Measurements from ENCODE around the gene LAMA3. TPM values are rescaled to one million over a fixed set of nuclear protein-coding genes. Genes with fewer than 3 reads are reported as not detected.

Gene LAMA3
- total RNA-seq, 2 donors from 2014 or later = 5.0 to 6.4 TPM

DNA sequence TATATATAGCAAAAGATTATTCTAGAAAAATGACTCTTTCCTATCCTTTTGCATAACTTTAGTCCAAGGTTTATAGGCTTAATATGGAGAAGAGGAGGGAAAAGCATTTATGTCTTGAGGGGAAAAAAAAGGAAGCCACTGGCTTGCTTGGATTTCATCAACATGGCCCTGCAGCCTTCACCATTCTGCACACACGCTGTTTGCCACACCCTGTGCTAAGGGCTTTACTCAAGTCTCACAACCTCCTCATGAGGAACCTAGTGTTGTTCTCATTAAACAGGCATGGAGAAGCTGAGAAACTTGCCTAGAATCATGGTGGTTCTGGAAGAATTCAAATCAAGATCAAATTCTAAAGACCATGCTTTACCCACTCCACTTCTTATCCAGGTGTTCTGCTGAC, 208.0 kb downstream of the LAMA3 start:
- no peaks in the 10 kb centered on the region for H3K4me1 ChIP-seq
- H3K4me3 ChIP-seq = no peak overlapping the region
- H3K27me3 ChIP-seq = no peaks in the 10 kb centered on the region
- no peaks in the 10 kb centered on the region for H3K36me3 ChIP-seq
- TF ChIP-seq, protein P1, sequence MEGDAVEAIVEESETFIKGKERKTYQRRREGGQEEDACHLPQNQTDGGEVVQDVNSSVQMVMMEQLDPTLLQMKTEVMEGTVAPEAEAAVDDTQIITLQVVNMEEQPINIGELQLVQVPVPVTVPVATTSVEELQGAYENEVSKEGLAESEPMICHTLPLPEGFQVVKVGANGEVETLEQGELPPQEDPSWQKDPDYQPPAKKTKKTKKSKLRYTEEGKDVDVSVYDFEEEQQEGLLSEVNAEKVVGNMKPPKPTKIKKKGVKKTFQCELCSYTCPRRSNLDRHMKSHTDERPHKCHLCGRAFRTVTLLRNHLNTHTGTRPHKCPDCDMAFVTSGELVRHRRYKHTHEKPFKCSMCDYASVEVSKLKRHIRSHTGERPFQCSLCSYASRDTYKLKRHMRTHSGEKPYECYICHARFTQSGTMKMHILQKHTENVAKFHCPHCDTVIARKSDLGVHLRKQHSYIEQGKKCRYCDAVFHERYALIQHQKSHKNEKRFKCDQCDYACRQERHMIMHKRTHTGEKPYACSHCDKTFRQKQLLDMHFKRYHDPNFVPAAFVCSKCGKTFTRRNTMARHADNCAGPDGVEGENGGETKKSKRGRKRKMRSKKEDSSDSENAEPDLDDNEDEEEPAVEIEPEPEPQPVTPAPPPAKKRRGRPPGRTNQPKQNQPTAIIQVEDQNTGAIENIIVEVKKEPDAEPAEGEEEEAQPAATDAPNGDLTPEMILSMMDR (IDR thresholded peaks at IDR 0.05) = no peak
- H3K27ac ChIP-seq = no peak overlapping the region
- H3K9me3 ChIP-seq = no peaks in the 10 kb centered on the region
- no peak for DNase-seq (ENCODE audit: low spot score)

DNA sequence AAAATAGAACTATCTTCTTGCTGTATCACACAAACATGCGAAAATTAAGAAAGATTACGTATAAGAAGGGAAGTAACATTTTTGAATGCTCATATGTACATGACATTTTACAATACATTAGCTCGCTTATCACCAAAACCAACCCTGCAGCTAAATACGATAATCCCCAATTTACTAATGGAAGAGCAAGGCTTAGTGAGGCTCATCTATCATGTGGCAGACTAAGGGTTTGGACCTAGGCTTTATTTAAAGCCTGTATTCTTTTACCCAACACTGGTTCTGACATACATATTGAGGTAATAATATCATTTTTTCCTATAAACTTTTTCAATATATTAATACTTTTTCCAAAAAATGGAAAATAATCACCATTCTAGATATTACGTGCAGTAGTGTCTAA, 208.5 kb downstream of the LAMA3 start:
- Histone ChIP-seq H3K36me3 (no peaks in the 10 kb centered on the region), H3K27me3 (no peaks in the 10 kb centered on the region), H3K27ac (no peak overlapping the region), H3K4me1 (no peaks in the 10 kb centered on the region), H3K4me3 (no peak overlapping the region), H3K9me3 (no peaks in the 10 kb centered on the region)
- DNase-seq (ENCODE audit: low spot score) = no peak
- TF ChIP-seq, protein P1 (IDR thresholded peaks at IDR 0.05) = no peak

DNA sequence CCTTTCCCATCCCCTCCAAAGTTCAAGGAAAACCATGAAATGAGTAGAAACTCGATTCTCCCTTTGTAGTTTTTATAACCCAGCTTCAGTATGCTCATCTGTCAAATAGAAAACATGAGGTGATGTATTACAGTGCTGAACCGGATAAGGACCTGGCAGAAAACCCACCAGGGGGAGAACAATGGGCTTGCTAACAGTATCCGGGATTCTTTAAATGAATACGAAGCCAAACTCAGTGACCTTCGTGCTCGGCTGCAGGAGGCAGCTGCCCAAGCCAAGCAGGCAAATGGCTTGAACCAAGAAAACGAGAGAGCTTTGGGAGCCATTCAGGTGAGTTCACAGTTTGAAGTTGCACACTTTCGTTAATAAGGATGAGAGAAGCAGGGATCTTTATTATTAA, 211.7 kb downstream of the LAMA3 start:
- H3K27ac ChIP-seq = no peak overlapping the region
- no peak overlapping the region for H3K4me3 ChIP-seq
- no peaks in the 10 kb centered on the region for H3K4me1 ChIP-seq
- no peak for DNase-seq (ENCODE audit: low spot score)
- no peaks in the 10 kb centered on the region for H3K36me3 ChIP-seq
- TF ChIP-seq, protein P1 (IDR thresholded peaks at IDR 0.05) = no peak
- H3K9me3 ChIP-seq = no peaks in the 10 kb centered on the region
- H3K27me3 ChIP-seq = no peaks in the 10 kb centered on the region

DNA sequence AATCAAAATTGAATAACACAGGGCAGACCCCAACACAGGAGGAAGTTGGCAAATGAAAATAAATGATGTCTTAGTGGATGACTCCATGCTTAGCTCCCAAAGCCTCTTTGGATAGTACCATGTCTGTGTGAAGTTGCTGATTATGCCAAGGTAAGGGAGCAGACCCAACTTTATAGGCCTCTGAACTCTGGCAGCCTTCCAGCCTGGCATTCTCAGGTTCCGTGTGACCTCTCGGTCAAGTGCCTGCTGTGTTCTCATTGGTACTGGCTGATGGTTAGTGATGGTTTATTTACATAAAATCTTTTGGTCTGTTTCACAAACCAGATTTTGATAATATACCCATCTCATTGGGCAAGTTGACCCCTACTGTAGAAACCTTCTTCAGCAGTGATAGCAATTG, 213.1 kb downstream of the LAMA3 start:
- Histone ChIP-seq H3K4me3 (no peak overlapping the region), H3K27me3 (no peaks in the 10 kb centered on the region), H3K4me1 (no peaks in the 10 kb centered on the region), H3K36me3 (no peaks in the 10 kb centered on the region), H3K27ac (no peak overlapping the region), H3K9me3 (no peaks in the 10 kb centered on the region)
- TF ChIP-seq, protein P1 (IDR thresholded peaks at IDR 0.05) = no peak
- DNase-seq (ENCODE audit: low spot score) = no peak

DNA sequence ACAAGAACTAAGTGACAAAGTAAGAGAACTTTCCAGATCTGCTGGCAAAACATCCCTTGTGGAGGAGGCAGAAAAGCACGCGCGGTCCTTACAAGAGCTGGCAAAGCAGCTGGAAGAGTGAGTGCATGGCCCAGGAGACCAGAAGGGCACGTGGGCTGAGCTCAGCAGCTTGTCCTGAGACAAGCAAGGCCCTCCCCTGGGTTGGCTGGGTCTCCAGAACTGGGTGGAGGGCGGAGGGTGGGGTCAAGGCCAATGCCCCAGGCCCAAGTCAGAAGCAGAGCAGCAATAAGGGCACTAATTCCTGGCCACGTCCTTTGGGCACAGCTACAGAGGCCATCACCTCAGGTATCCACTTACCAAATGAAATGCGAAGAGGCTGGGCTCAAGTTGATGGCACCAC, 214.7 kb downstream of the LAMA3 start:
- TF ChIP-seq, protein P1 (IDR thresholded peaks at IDR 0.05) = no peak
- Histone ChIP-seq H3K9me3 (no peaks in the 10 kb centered on the region), H3K36me3 (no peaks in the 10 kb centered on the region), H3K27ac (no peak overlapping the region), H3K4me3 (no peak overlapping the region), H3K4me1 (no peaks in the 10 kb centered on the region), H3K27me3 (no peaks in the 10 kb centered on the region)
- DNase-seq (ENCODE audit: low spot score) = peak; percentile 67

DNA sequence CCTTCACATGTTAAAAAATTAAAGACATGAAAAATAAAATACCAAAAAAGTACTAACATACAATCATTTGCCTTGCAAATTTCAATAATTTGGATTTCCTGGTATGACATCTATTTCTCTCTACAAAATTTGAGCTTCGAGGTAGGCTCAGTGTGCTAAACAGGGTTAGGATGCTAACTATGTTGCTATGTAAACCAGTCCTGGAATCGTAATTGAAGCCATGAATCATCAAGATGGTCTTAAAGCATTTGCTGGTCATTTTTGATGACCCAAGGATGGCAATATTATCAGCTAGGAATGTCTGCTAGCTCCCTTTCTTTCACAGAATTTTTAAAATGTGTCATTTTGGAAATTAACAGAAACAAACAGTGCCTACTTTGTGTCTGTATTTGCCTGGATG, 217.4 kb downstream of the LAMA3 start:
- Histone ChIP-seq H3K9me3 (no peaks in the 10 kb centered on the region), H3K27me3 (no peaks in the 10 kb centered on the region), H3K36me3 (no peaks in the 10 kb centered on the region), H3K4me1 (no peaks in the 10 kb centered on the region), H3K27ac (no peak overlapping the region), H3K4me3 (no peak overlapping the region)
- no peak for DNase-seq (ENCODE audit: low spot score)
- TF ChIP-seq, protein P1 (IDR thresholded peaks at IDR 0.05) = no peak

All from right atrium auricular region (tissue), 2 donors.